Measurements from ENCODE around the gene CATSPERZ. TPM values are rescaled to one million over a fixed set of nuclear protein-coding genes. Genes with fewer than 3 reads are reported as not detected.

CATSPERZ gene
- total RNA-seq, 2 donors from 2014 or later = not detected

DNA sequence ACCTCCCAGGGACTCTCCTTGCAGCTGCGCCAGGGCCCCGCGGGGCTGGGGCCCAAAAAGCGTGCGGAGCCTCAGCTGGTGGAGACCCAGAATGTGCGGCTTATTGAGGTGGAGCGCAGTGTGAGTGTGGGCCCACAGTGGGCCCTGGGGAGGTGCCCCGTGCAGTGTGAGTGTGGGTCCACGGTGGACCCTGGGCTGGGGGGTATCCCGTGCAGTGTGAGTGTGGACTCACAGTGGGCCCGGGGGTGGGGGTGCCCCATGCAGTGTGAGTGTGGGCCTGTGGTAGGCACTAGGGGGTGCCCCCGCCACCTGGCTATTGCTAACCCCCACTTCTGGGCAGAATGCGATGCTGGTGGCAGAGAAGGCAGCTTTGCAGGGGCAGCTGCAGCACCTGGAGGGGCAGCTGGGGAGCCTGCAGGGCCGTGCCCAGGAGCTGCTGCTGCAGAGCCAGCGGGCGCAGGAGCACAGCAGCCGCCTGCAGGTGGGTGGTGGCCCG lies 51.0 kb downstream of the CATSPERZ start:
- Histone ChIP-seq H3K27me3 (ENCODE audit: control insufficient read depth, insufficient read depth, low read length, poor library complexity, severe bottlenecking) (no peaks in the 10 kb centered on the region), H3K27ac (ENCODE audit: low read depth, low read length) (no peak overlapping the region), H3K4me3 (ENCODE audit: low read length) (no peak overlapping the region), H3K4me1 (ENCODE audit: control insufficient read depth, insufficient read depth, low read length) (peaks cover 4% of the 10 kb centered on the region), H3K9ac (ENCODE audit: extremely low read depth, low read length, poor library complexity, severe bottlenecking) (no peak overlapping the region), H3K9me3 (ENCODE audit: control insufficient read depth, low read length) (no peaks in the 10 kb centered on the region), H3K36me3 (ENCODE audit: control insufficient read depth, insufficient read depth, low read length) (no peaks in the 10 kb centered on the region)
- H3K36me3 Mint-ChIP-seq (ENCODE audit: low read depth) = no peaks in the 10 kb centered on the region
- peaks cover 4% of the 10 kb centered on the region for H3K4me1 Mint-ChIP-seq
- H3K9me3 Mint-ChIP-seq = no peaks in the 10 kb centered on the region
- no peaks in the 10 kb centered on the region for H3K27me3 Mint-ChIP-seq (ENCODE audit: insufficient read depth)
- TF ChIP-seq, protein P1, sequence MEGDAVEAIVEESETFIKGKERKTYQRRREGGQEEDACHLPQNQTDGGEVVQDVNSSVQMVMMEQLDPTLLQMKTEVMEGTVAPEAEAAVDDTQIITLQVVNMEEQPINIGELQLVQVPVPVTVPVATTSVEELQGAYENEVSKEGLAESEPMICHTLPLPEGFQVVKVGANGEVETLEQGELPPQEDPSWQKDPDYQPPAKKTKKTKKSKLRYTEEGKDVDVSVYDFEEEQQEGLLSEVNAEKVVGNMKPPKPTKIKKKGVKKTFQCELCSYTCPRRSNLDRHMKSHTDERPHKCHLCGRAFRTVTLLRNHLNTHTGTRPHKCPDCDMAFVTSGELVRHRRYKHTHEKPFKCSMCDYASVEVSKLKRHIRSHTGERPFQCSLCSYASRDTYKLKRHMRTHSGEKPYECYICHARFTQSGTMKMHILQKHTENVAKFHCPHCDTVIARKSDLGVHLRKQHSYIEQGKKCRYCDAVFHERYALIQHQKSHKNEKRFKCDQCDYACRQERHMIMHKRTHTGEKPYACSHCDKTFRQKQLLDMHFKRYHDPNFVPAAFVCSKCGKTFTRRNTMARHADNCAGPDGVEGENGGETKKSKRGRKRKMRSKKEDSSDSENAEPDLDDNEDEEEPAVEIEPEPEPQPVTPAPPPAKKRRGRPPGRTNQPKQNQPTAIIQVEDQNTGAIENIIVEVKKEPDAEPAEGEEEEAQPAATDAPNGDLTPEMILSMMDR (conservative IDR thresholded peaks at IDR 0.05) = no peak
- H3K4me3 Mint-ChIP-seq = no peak overlapping the region
- no peak overlapping the region for H3K27ac Mint-ChIP-seq
- DNase-seq = no peak
- 91 to 93% methylated on average over 12 to 18 of the region's 18 CpGs for WGBS, 2 experiments (ENCODE audit: insufficient coverage in 1 of 2, insufficient read length in 1 of 2)

DNA sequence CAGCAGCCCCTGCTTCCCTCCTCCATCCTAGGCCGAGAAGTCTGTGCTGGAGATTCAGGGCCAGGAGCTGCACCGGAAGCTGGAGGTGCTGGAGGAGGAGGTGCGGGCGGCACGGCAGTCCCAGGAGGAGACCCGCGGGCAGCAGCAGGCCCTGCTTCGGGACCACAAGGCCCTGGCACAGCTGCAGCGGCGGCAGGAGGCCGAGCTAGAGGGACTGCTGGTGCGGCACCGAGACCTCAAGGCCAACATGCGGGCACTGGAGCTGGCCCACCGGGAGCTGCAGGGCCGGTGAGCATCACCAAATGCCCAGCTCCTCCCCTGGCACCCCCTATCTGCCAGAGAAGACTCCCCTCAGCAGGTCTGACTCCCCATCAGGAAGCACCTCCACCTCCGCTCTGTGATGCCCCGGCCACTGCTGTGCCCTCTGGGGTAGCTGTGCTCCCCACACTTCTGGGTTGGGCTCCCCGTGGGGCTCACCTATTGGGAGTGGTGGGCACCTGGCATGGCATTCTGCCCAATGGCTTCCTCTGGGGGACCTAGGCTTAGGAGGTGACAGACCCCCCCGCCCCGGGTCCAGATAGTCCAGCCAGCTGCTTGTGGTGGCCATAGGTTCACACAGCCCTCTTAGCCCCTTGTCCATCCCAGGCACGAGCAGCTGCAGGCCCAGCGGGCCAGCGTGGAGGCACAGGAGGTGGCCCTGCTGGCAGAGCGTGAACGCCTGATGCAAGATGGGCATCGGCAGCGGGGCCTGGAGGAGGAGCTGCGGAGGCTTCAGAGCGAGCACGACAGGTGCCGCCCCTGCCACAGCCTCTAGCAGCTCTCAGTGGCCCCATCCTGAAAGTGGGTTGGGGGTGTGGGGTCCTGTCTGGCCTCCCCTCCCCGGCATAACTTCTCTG lies 52.2 kb downstream of the CATSPERZ start:
- Mint-ChIP-seq H3K27ac (no peak overlapping the region), H3K4me1 (peaks cover 7% of the 10 kb centered on the region), H3K36me3 (ENCODE audit: low read depth) (no peaks in the 10 kb centered on the region), H3K9me3 (no peaks in the 10 kb centered on the region), H3K4me3 (no peak overlapping the region), H3K27me3 (ENCODE audit: insufficient read depth) (no peaks in the 10 kb centered on the region)
- H3K9me3 ChIP-seq (ENCODE audit: control insufficient read depth, low read length) = no peaks in the 10 kb centered on the region
- peaks cover 4% of the 10 kb centered on the region for H3K4me1 ChIP-seq (ENCODE audit: control insufficient read depth, insufficient read depth, low read length)
- DNase-seq = no peak
- TF ChIP-seq, protein P1 (conservative IDR thresholded peaks at IDR 0.05) = no peak
- no peak overlapping the region for H3K27ac ChIP-seq (ENCODE audit: low read depth, low read length)
- WGBS, 2 experiments (ENCODE audit: insufficient coverage in 1 of 2, insufficient read length in 1 of 2) = 92 to 94% methylated on average over 21 to 33 of the region's 33 CpGs
- H3K4me3 ChIP-seq (ENCODE audit: low read length) = no peak overlapping the region
- no peaks in the 10 kb centered on the region for H3K27me3 ChIP-seq (ENCODE audit: control insufficient read depth, insufficient read depth, low read length, poor library complexity, severe bottlenecking)
- no peak overlapping the region for H3K9ac ChIP-seq (ENCODE audit: extremely low read depth, low read length, poor library complexity, severe bottlenecking)
- H3K36me3 ChIP-seq (ENCODE audit: control insufficient read depth, insufficient read depth, low read length) = no peaks in the 10 kb centered on the region

DNA sequence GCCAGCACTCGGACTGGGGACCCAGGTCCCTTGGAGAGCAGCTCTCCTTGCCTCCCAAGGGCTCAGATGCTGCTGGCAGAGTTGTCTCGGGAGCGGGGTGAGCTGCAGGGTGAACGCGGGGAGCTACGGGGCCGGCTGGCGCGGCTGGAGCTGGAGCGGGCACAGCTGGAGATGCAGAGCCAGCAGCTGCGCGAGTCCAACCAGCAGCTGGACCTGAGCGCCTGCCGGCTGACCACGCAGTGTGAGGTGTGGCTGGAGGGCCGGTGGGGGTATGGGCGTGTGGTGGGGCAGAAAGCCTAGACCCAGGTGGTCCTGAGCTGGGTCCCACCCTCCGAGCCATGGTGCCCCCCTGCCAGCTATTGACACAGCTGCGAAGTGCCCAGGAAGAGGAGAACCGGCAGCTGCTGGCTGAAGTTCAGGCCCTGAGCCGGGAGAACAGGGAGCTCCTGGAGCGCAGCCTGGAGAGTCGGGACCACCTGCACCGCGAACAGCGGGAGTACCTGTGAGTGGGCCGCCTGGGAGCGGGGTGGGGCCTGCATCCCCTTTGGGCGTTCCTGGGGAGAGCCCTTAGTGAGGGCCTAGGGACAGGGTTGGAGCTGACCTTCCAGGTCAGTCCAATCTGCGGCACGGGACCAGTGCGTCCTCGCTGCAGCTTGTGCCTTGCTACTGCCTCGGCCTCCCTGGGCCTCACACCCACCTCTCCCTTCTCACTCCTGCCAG lies 53.0 kb downstream of the CATSPERZ start:
- no peak for DNase-seq
- Histone ChIP-seq H3K27ac (ENCODE audit: low read depth, low read length) (no peak overlapping the region), H3K4me1 (ENCODE audit: control insufficient read depth, insufficient read depth, low read length) (peaks cover 4% of the 10 kb centered on the region), H3K4me3 (ENCODE audit: low read length) (no peak overlapping the region), H3K36me3 (ENCODE audit: control insufficient read depth, insufficient read depth, low read length) (no peaks in the 10 kb centered on the region), H3K9me3 (ENCODE audit: control insufficient read depth, low read length) (no peaks in the 10 kb centered on the region), H3K9ac (ENCODE audit: extremely low read depth, low read length, poor library complexity, severe bottlenecking) (no peak overlapping the region), H3K27me3 (ENCODE audit: control insufficient read depth, insufficient read depth, low read length, poor library complexity, severe bottlenecking) (no peaks in the 10 kb centered on the region)
- H3K9me3 Mint-ChIP-seq = no peaks in the 10 kb centered on the region
- no peaks in the 10 kb centered on the region for H3K36me3 Mint-ChIP-seq (ENCODE audit: low read depth)
- no peak overlapping the region for H3K4me3 Mint-ChIP-seq
- no peaks in the 10 kb centered on the region for H3K27me3 Mint-ChIP-seq (ENCODE audit: insufficient read depth)
- no peak overlapping the region for H3K27ac Mint-ChIP-seq
- TF ChIP-seq, protein P1 (conservative IDR thresholded peaks at IDR 0.05) = no peak
- peaks cover 7% of the 10 kb centered on the region for H3K4me1 Mint-ChIP-seq
- WGBS, 2 experiments (ENCODE audit: insufficient coverage in 1 of 2, insufficient read length in 1 of 2) = 85 to 94% methylated on average over 14 to 34 of the region's 34 CpGs

Measured in endodermal cell (in vitro differentiated cells).